H9 (cell line): ENCODE results near the gene PLG. TPM values are rescaled to one million over a fixed set of nuclear protein-coding genes. Genes with fewer than 3 reads are reported as not detected.

ENCODE experiments used
- DNase-seq: peaks from one replicate; pipeline ENCODE4 v3.0.0-alpha.2; 2017
- H2AFZ ChIP-seq: one replicate; pipeline ENCODE4 v1.6.1; 2013; ENCODE audit warnings: mild to moderate bottlenecking, low read length, control low read depth, moderate library complexity
- H2AK5ac ChIP-seq: 2 replicates; pipeline ENCODE4 v1.6.1; 2013; ENCODE audit warnings: low read length, control low read depth, mixed read lengths; ENCODE audit not compliant: insufficient read length
- H2BK120ac ChIP-seq: one replicate; pipeline ENCODE4 v1.6.1; 2013; ENCODE audit warnings: low read depth, mild to moderate bottlenecking, low read length, control low read depth, inconsistent platforms; ENCODE audit not compliant: poor library complexity, severe bottlenecking
- H2BK12ac ChIP-seq: 2 replicates; pipeline ENCODE4 v1.6.1; 2013; ENCODE audit warnings: low read length, control low read depth, mixed read lengths, low read depth; ENCODE audit not compliant: insufficient read length
- H2BK15ac ChIP-seq: 2 replicates; pipeline ENCODE4 v1.6.1; 2013; ENCODE audit warnings: low read depth, low read length, control low read depth
- H2BK20ac ChIP-seq: one replicate; pipeline ENCODE4 v1.6.1; 2013; ENCODE audit warnings: low read depth, mild to moderate bottlenecking, low read length, control low read depth, inconsistent platforms; ENCODE audit not compliant: poor library complexity, severe bottlenecking
- H2BK5ac ChIP-seq: 2 replicates; pipeline ENCODE4 v1.6.1; 2013; ENCODE audit warnings: low read length, control low read depth, mixed read lengths; ENCODE audit not compliant: insufficient read length
- H3K14ac ChIP-seq: 2 replicates; pipeline ENCODE4 v1.6.1; 2013; ENCODE audit warnings: low read length, control low read depth; ENCODE audit not compliant: insufficient read depth
- H3K18ac ChIP-seq: 2 replicates; pipeline ENCODE4 v1.6.1; 2013; ENCODE audit warnings: low read depth, mild to moderate bottlenecking, mixed read lengths, low read length, control low read depth; ENCODE audit not compliant: insufficient read length
- H3K23ac ChIP-seq: 2 replicates; pipeline ENCODE4 v1.6.1; 2013; ENCODE audit warnings: low read length, control low read depth, mixed read lengths, low read depth; ENCODE audit not compliant: insufficient read length
- H3K23me2 ChIP-seq: 2 replicates; pipeline ENCODE4 v1.6.1; 2013; ENCODE audit warnings: low read depth, mild to moderate bottlenecking, mixed read lengths, low read length, control low read depth; ENCODE audit not compliant: insufficient read length, poor library complexity, severe bottlenecking
- H3K27ac ChIP-seq: 2 replicates; pipeline ENCODE4 v1.5.1; 2013; ENCODE audit warnings: low read length, control low read depth, mixed read lengths, low read depth; ENCODE audit not compliant: insufficient read length
- H3K27me3 ChIP-seq: 2 replicates; pipeline ENCODE4 v1.6.1; 2013; ENCODE audit warnings: low read length, control low read depth, inconsistent platforms; ENCODE audit not compliant: insufficient read depth
- H3K4ac ChIP-seq: 2 replicates; pipeline ENCODE4 v1.6.1; 2013; ENCODE audit warnings: low read depth, mild to moderate bottlenecking, control low read depth, inconsistent platforms, low read length, moderate library complexity
- H3K4me1 ChIP-seq: 2 replicates; pipeline ENCODE4 v1.6.1; 2013; ENCODE audit warnings: low read length, control low read depth, inconsistent platforms; ENCODE audit not compliant: insufficient read depth
- H3K4me2 ChIP-seq: 2 replicates; pipeline ENCODE4 v1.6.1; 2013; ENCODE audit warnings: low read length, control low read depth, mixed read lengths; ENCODE audit not compliant: insufficient read length, insufficient read depth
- H3K56ac ChIP-seq: 2 replicates; pipeline ENCODE4 v1.6.1; 2013; ENCODE audit warnings: low read depth, mild to moderate bottlenecking, mixed read lengths, low read length, control low read depth; ENCODE audit not compliant: insufficient read length
- H3K79me1 ChIP-seq: 2 replicates; pipeline ENCODE4 v1.6.1; 2013; ENCODE audit warnings: low read depth, mild to moderate bottlenecking, moderate library complexity, low read length, control low read depth, inconsistent platforms; ENCODE audit not compliant: insufficient read depth, poor library complexity, severe bottlenecking
- H3K79me2 ChIP-seq: 2 replicates; pipeline ENCODE4 v1.6.1; 2013; ENCODE audit warnings: low read length, control low read depth, inconsistent platforms; ENCODE audit not compliant: insufficient read depth
- H3K9ac ChIP-seq: 2 replicates; pipeline ENCODE4 v1.6.1; 2013; ENCODE audit warnings: low read length, control low read depth, mixed read lengths; ENCODE audit not compliant: insufficient read length; ENCODE audit errors: extremely low read depth
- H3K9me3 ChIP-seq: one replicate; pipeline ENCODE4 v1.6.1; 2013; ENCODE audit warnings: low read depth, low read length, inconsistent platforms; ENCODE audit not compliant: control insufficient read depth
- H3T11ph ChIP-seq: one replicate; pipeline ENCODE4 v1.6.1; 2013; ENCODE audit warnings: mild to moderate bottlenecking, low read length, control low read depth, inconsistent platforms
- H4K20me1 ChIP-seq: one replicate; pipeline ENCODE4 v1.6.1; 2013; ENCODE audit not compliant: control insufficient read depth, insufficient read length, insufficient read depth
- H4K5ac ChIP-seq: 2 replicates; pipeline ENCODE4 v1.6.1; 2013; ENCODE audit warnings: low read depth, mild to moderate bottlenecking, mixed read lengths, low read length, control low read depth; ENCODE audit not compliant: insufficient read length
- H4K8ac ChIP-seq: replicated peaks from 2 replicates; pipeline ENCODE4 v1.6.1; 2013; ENCODE audit warnings: low read length, control low read depth, mixed read lengths, low read depth; ENCODE audit not compliant: insufficient read length
- H4K91ac ChIP-seq: 2 replicates; pipeline ENCODE4 v1.6.1; 2013; ENCODE audit warnings: low read depth, mild to moderate bottlenecking, moderate library complexity, mixed read lengths, low read length, control low read depth; ENCODE audit not compliant: insufficient read length
- H3K27ac Mint-ChIP-seq, 3 experiments: 2 replicates in 2 of 3; 3 replicates in 1 of 3; pipeline ENCODE4 v1.8.0; 2020 to 2021; ENCODE audit warnings: mixed read lengths in 3 of 3, mild to moderate bottlenecking in 1 of 3, moderate library complexity in 1 of 3
- H3K27me3 Mint-ChIP-seq: 2 replicates; pipeline ENCODE4 v1.8.0; 2021; ENCODE audit warnings: low read depth, mild to moderate bottlenecking, moderate library complexity, mixed read lengths
- H3K36me3 Mint-ChIP-seq, 3 experiments: 2 replicates in 2 of 3; 3 replicates in 1 of 3; pipeline ENCODE4 v1.8.0; 2020 to 2021; ENCODE audit warnings: low read depth in 3 of 3, mixed read lengths in 3 of 3; ENCODE audit not compliant: insufficient read depth in 1 of 3
- H3K4me1 Mint-ChIP-seq, 2 experiments: 2 replicates each; pipeline ENCODE4 v1.8.0; 2020; ENCODE audit warnings: mixed read lengths in 2 of 2
- H3K4me3 Mint-ChIP-seq, 2 experiments: 2 replicates in 1 of 2; 3 replicates in 1 of 2; pipeline ENCODE4 v1.8.0; 2020 to 2021; ENCODE audit warnings: mild to moderate bottlenecking in 2 of 2, mixed read lengths in 2 of 2, moderate library complexity in 1 of 2
- H3K9me3 Mint-ChIP-seq, 2 experiments: 2 replicates in 1 of 2; 3 replicates in 1 of 2; pipeline ENCODE4 v1.8.0; 2020; ENCODE audit warnings: mild to moderate bottlenecking in 2 of 2, mixed read lengths in 2 of 2, moderate library complexity in 1 of 2
- CTCF ChIP-seq: fragments of 200-600 bp; sonication (generic); conservative IDR thresholded peaks from 3 replicates; pipeline ENCODE4 v1.8.0; 2021; ENCODE audit warnings: antibody characterized with exemption, mild to moderate bottlenecking
- WGBS: extraction: QIAGEN DNeasy Blood & Tissue Kit; methylation state at CpG from one replicate; pipeline ENCODE4 v1.1.7; 2013; ENCODE audit warnings: missing lambda C conversion rate, low lambda C conversion rate, mixed read lengths; ENCODE audit not compliant: insufficient read length; ENCODE audit errors: extremely low coverage; 5-methylcytosine and 5-hydroxymethylcytosine counted together
- total RNA-seq: library from RNA; stranded (reverse); gene quantifications from 2 replicates; pipeline ENCODE4 v1.2.1, GENCODE V29; 2021

The PLG gene
- total RNA-seq, 1 experiment from 2014 or later, result not detected

- no peak overlapping the region for H2BK120ac ChIP-seq
- H3K23ac ChIP-seq, result no peak overlapping the region
- whole genome bisulfite sequencing, result no CpG with 5 or more reads among the region's 4 CpGs
- H2BK12ac ChIP-seq, result no peak overlapping the region
- no peaks in the 10 kb centered on the region for H3K79me1 ChIP-seq
- H3K27ac Mint-ChIP-seq, result no peak overlapping the region
- no peak overlapping the region for H2BK20ac ChIP-seq
- H3K4me1 ChIP-seq, result no peaks in the 10 kb centered on the region
- no peak overlapping the region for H4K5ac ChIP-seq
- H3K4me3 Mint-ChIP-seq, result no peak overlapping the region
- no peaks in the 10 kb centered on the region for H3K27me3 Mint-ChIP-seq
- H2BK5ac ChIP-seq, result no peak overlapping the region
- H3K23me2 ChIP-seq, result no peaks in the 10 kb centered on the region
- H3K9ac ChIP-seq, result no peak overlapping the region
- TF ChIP-seq CTCF, result no peak
- H3K27me3 ChIP-seq, result no peaks in the 10 kb centered on the region
- no peak overlapping the region for H3T11ph ChIP-seq
- H3K79me2 ChIP-seq, result no peaks in the 10 kb centered on the region
- no peak overlapping the region for H3K14ac ChIP-seq
- no peak overlapping the region for H3K4me2 ChIP-seq
- no peak for DNase-seq
- H3K9me3 Mint-ChIP-seq, result no peaks in the 10 kb centered on the region
- no peak overlapping the region for H3K27ac ChIP-seq
- no peaks in the 10 kb centered on the region for H3K9me3 ChIP-seq
- no peak overlapping the region for H2AFZ ChIP-seq
- no peak overlapping the region for H2BK15ac ChIP-seq
- no peak overlapping the region for H3K56ac ChIP-seq
- H4K91ac ChIP-seq, result no peak overlapping the region
- H4K20me1 ChIP-seq, result no peaks in the 10 kb centered on the region
- no peaks in the 10 kb centered on the region; a peak in 2 of 4 replicates for H3K4me1 Mint-ChIP-seq
- no peak overlapping the region for H3K4ac ChIP-seq
- no peak overlapping the region for H4K8ac ChIP-seq
- H2AK5ac ChIP-seq, result no peak overlapping the region
- H3K36me3 Mint-ChIP-seq, result no peaks in the 10 kb centered on the region
- no peak overlapping the region for H3K18ac ChIP-seq
Measured at GRCh38 chr6:160781298-160781697, 79.3 kb downstream of the PLG start.
